ENCODE measurements around the gene HINT3.
A peak's percentile ranks its signal among the peaks of the same experiment; 100 is the strongest.

Gene HINT3

DNA sequence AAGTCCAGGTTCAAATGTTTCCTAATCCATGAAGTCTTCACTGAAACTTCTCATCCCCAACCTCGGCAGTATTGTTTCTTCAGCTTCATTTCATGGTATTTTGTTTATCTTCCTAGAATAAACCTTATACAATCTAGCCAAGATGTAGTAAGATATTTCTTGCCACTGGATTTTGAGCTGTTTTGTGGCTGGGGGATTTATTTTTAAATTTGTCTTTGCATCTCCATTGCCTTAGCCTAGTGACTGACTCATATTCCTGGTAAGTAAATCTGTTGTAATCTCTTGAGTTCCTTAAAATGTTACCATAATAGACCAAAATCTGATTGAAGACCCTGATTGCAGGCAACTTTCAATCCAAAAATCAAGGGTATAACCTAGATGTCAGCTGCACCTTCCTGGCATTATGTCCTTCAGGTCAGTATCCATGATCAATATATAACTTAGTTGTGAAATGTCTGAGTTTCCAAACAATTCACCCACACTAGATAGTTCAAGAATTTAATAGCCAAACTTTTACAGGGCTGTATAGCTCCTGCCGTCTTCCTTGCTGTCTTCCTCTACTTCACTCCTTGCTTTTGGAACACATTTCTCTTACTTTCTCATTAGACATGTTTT is 25.1 kb downstream of the HINT3 start:
- TF ChIP-seq, protein P1, sequence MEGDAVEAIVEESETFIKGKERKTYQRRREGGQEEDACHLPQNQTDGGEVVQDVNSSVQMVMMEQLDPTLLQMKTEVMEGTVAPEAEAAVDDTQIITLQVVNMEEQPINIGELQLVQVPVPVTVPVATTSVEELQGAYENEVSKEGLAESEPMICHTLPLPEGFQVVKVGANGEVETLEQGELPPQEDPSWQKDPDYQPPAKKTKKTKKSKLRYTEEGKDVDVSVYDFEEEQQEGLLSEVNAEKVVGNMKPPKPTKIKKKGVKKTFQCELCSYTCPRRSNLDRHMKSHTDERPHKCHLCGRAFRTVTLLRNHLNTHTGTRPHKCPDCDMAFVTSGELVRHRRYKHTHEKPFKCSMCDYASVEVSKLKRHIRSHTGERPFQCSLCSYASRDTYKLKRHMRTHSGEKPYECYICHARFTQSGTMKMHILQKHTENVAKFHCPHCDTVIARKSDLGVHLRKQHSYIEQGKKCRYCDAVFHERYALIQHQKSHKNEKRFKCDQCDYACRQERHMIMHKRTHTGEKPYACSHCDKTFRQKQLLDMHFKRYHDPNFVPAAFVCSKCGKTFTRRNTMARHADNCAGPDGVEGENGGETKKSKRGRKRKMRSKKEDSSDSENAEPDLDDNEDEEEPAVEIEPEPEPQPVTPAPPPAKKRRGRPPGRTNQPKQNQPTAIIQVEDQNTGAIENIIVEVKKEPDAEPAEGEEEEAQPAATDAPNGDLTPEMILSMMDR (IDR thresholded peaks at IDR 0.05; ENCODE audit: low read depth, low read length) = no peak
- H3K4me3 ChIP-seq (ENCODE audit: low read depth, low read length) = no peak overlapping the region

DNA sequence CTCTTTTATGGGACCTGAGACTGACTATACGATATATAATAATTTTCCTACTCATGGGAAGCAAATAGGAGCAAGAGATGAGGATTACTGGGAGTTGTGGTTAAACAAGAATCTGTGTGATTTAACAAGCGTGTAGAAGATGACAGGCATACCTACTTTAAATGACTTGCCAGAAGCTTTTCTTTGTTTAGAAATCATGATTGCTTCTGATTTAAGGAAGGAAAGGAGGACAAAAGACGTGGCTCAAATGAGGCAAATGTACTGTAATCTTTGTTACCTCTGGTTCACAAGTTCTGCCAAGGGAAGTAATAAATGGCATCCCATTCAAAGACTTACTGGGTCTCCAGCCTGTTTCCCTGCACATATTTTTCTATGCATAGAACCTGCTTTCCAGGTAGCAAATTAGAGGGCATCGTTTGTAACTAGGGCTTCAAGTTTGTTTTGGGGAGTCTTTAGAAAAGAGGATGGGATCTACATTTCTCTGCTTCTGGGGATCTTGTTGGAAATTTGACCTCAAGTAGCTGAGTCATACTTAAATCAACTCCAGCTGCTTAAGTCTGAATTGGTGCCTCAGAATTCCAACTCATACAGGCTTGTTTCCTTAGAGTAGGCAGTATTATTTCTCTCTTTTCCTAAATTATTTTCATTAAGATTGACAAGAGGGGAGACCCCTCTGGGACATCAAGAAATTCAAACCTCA is 26.8 kb downstream of the HINT3 start:
- TF ChIP-seq, protein P1 (IDR thresholded peaks at IDR 0.05; ENCODE audit: low read depth, low read length) = no peak
- no peak overlapping the region for H3K4me3 ChIP-seq (ENCODE audit: low read depth, low read length)

DNA sequence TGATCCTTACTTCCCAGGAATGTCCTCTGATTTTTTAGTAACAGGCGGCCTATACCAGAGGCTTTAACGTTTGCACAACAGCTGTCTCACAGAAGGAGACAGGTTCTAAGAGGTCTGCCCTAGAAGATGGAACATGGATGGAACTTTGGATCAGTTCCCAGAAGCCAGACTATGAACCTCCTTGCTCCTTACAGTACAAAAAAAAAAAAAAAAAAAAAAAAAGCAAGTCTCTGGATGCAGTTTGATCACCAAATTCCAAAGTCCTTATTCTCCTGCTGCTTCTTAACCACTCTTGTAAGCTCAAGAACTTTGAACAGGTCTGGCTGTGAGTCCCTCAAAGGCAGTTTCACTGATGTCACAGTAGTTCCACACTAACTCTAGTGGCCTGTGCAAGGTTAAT is 27.7 kb downstream of the HINT3 start:
- no peak overlapping the region for H3K4me3 ChIP-seq (ENCODE audit: low read depth, low read length)
- TF ChIP-seq, protein P1 (IDR thresholded peaks at IDR 0.05; ENCODE audit: low read depth, low read length) = no peak

DNA sequence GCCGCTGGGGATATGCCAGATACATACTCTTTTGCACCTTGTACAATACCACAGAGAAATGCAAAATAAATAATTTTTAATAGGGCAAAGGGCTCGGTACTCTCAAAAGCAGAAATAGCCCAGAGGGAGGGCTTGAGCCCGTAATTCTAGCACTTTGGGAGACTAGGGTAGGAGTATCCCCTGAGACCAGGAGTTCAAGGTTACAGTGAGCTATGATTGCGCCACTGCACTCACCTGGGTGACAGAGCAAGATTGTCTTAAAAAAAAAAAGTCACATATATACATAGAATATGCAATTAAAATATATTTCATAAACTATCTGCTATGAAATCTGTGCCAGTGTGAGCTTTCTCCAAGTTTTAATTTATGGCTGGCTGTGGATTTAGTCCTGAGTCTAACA is 29.0 kb downstream of the HINT3 start:
- TF ChIP-seq, protein P1 (IDR thresholded peaks at IDR 0.05; ENCODE audit: low read depth, low read length) = no peak

DNA sequence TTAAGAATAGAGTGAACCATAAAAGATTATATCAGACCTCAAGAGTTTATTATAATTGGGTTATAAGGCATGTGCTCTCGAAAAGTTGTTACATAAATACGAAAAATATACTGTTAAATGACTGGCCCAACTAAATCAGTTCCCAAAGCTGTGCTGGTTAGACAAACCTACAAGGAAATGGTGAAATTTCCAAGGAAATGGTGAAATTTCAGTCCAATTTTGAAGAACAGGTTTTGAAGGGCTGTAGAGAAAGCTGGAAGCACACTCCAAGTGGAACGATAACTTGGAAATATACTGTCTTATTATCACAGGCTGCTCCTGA is 29.4 kb downstream of the HINT3 start:
- TF ChIP-seq, protein P1 (IDR thresholded peaks at IDR 0.05; ENCODE audit: low read depth, low read length) = no peak
- peak overlapping the region; percentile 98 for H3K4me3 ChIP-seq (ENCODE audit: low read depth, low read length)

More for the DNA sequence above, 29.0 kb downstream of the HINT3 start:
- H3K4me3 ChIP-seq (ENCODE audit: low read depth, low read length) = peak overlapping the region; percentile 98

DNA sequence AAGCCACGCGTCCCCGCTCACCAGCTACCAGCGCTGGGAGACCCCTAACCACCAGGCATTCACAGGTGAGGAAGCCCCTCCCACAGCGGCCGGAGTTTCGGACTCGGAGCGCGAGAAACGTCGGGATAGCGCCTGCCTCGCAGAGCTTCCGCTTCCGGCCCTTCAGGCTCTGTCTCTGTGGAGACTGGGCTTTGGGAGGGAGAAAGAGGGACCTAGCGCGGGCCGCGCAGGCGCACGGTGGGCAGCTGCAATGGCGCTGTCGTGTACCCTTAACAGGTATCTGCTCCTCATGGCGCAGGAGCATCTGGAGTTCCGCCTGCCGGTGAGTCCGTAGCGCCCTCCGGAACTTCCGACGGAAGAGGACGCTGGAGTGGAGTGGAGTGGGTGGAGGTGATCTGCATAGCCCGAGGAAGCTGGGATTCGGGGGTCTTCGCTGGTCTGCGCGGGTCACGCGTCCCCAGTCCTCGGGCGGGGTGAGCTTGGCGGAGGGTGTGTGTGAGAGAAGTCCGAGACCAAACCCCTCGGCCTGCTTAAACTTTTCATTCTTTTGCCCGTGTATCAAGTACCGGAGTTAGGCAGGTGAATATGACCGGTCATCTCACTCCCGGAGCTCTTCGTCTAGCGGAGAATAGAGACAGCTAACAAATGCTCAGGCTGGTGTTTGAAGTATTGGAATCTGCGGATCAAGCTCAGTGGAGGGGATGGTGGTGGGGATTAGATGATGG is 29.9 kb downstream of the HINT3 start, which contains the start of gene TRMT11:
Gene TRMT11, plus strand, starts transcription at position 240 of the 725 bp plus-strand sequence. Its CDS starts 11 bp downstream, at position 251.
- TF ChIP-seq, protein P1 (IDR thresholded peaks at IDR 0.05; ENCODE audit: low read depth, low read length) = no peak
- peak within 1 kb of the TSS; percentile 98 for H3K4me3 ChIP-seq (ENCODE audit: low read depth, low read length)

All from WI38 (cell line).